ENCODE data around the gene TRIM54. TPM values are rescaled to one million over a fixed set of nuclear protein-coding genes. Genes with fewer than 3 reads are reported as not detected.
A peak's percentile ranks its signal among the peaks of the same experiment; 100 is the strongest.

Gene TRIM54
- total RNA-seq, 2 donors from 2014 or later = 97.2 to 136 TPM

DNA sequence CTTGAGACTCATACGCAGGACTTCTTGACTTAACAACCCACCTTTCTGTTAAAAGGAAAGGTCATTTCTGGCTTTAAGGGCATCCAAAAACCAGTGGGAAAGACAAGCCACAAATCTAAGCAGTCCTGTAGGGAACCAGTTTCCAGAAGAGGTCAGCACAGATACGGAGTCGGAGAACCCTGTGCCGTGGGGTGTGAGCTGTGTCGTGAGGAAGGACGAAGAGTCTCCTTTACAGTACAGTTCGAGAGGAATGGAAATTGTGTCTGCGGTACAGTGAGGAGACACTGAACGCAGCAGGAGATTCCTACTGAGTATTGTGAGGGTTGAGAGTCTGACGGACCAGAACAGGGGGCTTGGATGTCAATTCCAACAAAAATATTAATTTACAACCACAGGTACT lies 37.1 kb upstream of the TRIM54 start:
- DNase-seq (ENCODE audit: low spot score) = no peak
- H3K4me1 ChIP-seq = peaks cover 0 to 23% of the 10 kb centered on the region in 2 donors
- no peaks in the 10 kb centered on the region for H3K27me3 ChIP-seq
- no peaks in the 10 kb centered on the region for H3K9me3 ChIP-seq
- no peak overlapping the region for H3K4me3 ChIP-seq
- H3K27ac ChIP-seq = peak overlapping the region in 1 of 2 donors; percentile 16
- TF ChIP-seq, protein P1, sequence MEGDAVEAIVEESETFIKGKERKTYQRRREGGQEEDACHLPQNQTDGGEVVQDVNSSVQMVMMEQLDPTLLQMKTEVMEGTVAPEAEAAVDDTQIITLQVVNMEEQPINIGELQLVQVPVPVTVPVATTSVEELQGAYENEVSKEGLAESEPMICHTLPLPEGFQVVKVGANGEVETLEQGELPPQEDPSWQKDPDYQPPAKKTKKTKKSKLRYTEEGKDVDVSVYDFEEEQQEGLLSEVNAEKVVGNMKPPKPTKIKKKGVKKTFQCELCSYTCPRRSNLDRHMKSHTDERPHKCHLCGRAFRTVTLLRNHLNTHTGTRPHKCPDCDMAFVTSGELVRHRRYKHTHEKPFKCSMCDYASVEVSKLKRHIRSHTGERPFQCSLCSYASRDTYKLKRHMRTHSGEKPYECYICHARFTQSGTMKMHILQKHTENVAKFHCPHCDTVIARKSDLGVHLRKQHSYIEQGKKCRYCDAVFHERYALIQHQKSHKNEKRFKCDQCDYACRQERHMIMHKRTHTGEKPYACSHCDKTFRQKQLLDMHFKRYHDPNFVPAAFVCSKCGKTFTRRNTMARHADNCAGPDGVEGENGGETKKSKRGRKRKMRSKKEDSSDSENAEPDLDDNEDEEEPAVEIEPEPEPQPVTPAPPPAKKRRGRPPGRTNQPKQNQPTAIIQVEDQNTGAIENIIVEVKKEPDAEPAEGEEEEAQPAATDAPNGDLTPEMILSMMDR (IDR thresholded peaks at IDR 0.05) = no peak
- peaks cover 27% of the 10 kb centered on the region for H3K36me3 ChIP-seq

GRCh38 chr2:27245626-27246025 lies 36.6 kb upstream of the TRIM54 start:
- Histone ChIP-seq H3K4me1 (peaks cover 0 to 27% of the 10 kb centered on the region in 2 donors), H3K4me3 (no peak overlapping the region), H3K27me3 (no peaks in the 10 kb centered on the region), H3K9me3 (no peaks in the 10 kb centered on the region), H3K27ac (peak overlapping the region in 1 of 2 donors; percentile 16), H3K36me3 (peaks cover 22% of the 10 kb centered on the region)
- no peak for DNase-seq (ENCODE audit: low spot score)
- TF ChIP-seq, protein P1 (IDR thresholded peaks at IDR 0.05) = no peak

- TF ChIP-seq, protein P1 (IDR thresholded peaks at IDR 0.05) = no peak
- H3K4me1 ChIP-seq = peaks cover 0 to 27% of the 10 kb centered on the region in 2 donors
- no peak for DNase-seq (ENCODE audit: low spot score)
- no peaks in the 10 kb centered on the region for H3K9me3 ChIP-seq
- H3K27ac ChIP-seq = no peak overlapping the region
- H3K4me3 ChIP-seq = no peak overlapping the region
- no peaks in the 10 kb centered on the region for H3K27me3 ChIP-seq
- peaks cover 1% of the 10 kb centered on the region for H3K36me3 ChIP-seq
These were observed 34.3 kb upstream of the TRIM54 start for GRCh38 chr2:27247893-27248292.

DNA sequence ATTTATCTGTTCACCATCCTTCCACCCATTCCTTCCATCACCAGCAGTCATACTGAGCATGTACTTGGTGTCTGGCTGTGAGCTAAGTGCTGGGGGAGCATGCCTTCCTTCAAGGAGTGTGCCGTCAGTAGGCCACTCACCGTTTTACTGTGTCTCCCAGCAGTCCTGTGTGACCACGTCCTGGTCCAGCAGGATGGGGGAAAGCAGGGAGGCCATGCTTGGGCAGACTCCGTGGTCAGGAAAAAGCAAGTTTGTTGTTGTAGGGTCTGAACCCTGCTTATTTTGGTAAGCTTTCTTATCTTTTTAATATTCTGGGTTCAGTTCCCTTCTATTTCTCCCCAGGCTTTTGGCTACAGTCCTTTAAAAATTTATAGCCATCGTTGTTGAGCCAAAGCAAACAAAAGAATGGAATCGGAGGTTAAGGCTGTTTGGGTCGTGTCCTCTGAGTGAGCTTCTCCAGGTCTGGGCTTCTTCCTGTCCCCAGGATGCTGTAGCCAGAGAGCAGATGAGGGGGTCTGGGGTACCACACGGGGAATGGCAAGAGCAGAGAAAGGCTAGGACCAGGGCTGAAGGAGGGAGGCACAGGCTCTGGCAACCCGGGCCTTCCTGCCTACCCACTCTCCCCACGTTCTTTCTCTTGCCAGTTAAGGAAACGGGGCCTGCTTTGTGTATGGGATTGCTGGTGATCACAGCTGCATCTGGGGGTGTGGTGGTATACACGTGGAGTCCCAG lies 32.9 kb upstream of the TRIM54 start:
- DNase-seq (ENCODE audit: low spot score) = no peak
- TF ChIP-seq, protein P1 (IDR thresholded peaks at IDR 0.05) = no peak
- H3K4me3 ChIP-seq = no peak overlapping the region
- H3K27me3 ChIP-seq = no peaks in the 10 kb centered on the region
- no peaks in the 10 kb centered on the region for H3K9me3 ChIP-seq
- no peaks in the 10 kb centered on the region for H3K36me3 ChIP-seq
- H3K27ac ChIP-seq = no peak overlapping the region
- H3K4me1 ChIP-seq = peaks cover 0 to 18% of the 10 kb centered on the region in 2 donors

DNA sequence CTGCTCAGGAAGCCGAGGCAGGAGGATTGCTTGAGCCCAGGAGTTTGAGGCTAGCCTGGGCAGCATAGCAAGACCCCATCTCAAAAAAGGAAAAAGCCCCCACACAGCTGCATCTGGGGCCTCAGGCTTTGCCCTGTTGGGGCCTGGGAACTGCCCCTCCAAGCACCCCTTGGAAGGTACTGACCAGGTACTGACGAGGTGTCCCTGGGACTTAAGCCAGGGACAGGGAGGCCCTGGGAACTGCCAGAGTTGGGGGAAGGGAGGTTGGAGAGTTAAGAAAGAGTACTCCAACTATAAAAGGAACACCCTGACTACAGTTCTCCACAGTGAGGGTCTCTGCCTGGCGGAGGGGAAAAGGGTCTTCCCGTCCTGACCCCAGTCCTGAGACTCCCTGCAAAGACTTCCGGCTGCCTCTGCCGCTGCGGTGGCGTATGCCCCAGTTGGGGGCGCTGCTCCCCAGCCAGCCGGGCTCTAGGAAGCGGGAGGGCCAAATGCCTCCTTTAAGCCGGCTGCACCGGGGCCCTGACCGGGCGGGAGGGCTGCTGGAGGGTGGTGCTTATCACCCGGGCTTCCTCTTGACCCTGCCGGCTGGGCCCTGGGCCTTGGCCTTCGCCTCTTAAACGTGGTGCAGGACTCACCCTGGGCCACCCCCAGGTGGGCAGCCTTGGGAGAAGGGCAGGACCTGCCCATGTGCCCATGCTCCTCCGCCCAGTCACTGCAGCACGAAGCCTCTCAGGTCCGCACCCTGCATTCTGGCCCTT lies 32.2 kb upstream of the TRIM54 start:
- TF ChIP-seq, protein P1 (IDR thresholded peaks at IDR 0.05) = peak; percentile 73 to 86
- no peak overlapping the region for H3K27ac ChIP-seq
- H3K4me3 ChIP-seq = no peak overlapping the region
- H3K9me3 ChIP-seq = no peaks in the 10 kb centered on the region
- no peak for DNase-seq (ENCODE audit: low spot score)
- H3K36me3 ChIP-seq = no peaks in the 10 kb centered on the region
- peaks cover 0 to 17% of the 10 kb centered on the region in 2 donors for H3K4me1 ChIP-seq
- H3K27me3 ChIP-seq = no peaks in the 10 kb centered on the region
